ENCODE results near the gene SLC15A4. TPM values are rescaled to one million over a fixed set of nuclear protein-coding genes. Genes with fewer than 3 reads are reported as not detected.
A peak's percentile ranks its signal among the peaks of the same experiment; 100 is the strongest.

Gene SLC15A4
- total and polyA plus RNA-seq, 4 donors, result 11.7 to 42.4 (median 31.9) TPM

- ATAC-seq (ENCODE audit: insufficient read depth, low FRiP score) (no peak), DNase-seq (no peak)
- H3K27ac ChIP-seq (ENCODE audit: low read depth in 1 of 2, low read length in 1 of 2), result no peak overlapping the region
- peaks cover 0 to 9% (median 0%) of the 10 kb centered on the region in 5 donors for H3K4me1 ChIP-seq (ENCODE audit: control insufficient read depth in 5 of 5, insufficient read depth in 5 of 5, low read length in 5 of 5)
- H3K36me3 ChIP-seq (ENCODE audit: control insufficient read depth in 4 of 4, insufficient read depth in 4 of 4, low read length in 4 of 4), result peaks cover 15 to 41% (median 20%) of the 10 kb centered on the region in 4 donors
- peaks cover 0 to 4% (median 0%) of the 10 kb centered on the region in 4 donors for H3K9me3 ChIP-seq (ENCODE audit: control insufficient read depth in 4 of 4, insufficient read depth in 3 of 4, low read length in 3 of 4)
- no peaks in the 10 kb centered on the region for H3K27me3 ChIP-seq (ENCODE audit: control insufficient read depth in 3 of 3, insufficient read depth in 3 of 3, low read length in 2 of 3)
- no peak overlapping the region for H3K4me3 ChIP-seq
- no peak for TF ChIP-seq CTCF (IDR thresholded peaks at IDR 0.05; ENCODE audit: control extremely low read depth, extremely low read depth)
- WGBS, 2 donors, result 88 to 90% methylated on average over 22 of the region's 22 CpGs
- no peak overlapping the region for H3K9ac ChIP-seq (ENCODE audit: insufficient read depth in 1 of 2, low read length in 2 of 2)
Observed at GRCh38 chr12:128798571-128799341, 25.0 kb downstream of the SLC15A4 start.

- no peak for TF ChIP-seq CTCF (IDR thresholded peaks at IDR 0.05; ENCODE audit: control extremely low read depth, extremely low read depth)
- Histone ChIP-seq H3K9me3 (ENCODE audit: control insufficient read depth in 4 of 4, insufficient read depth in 3 of 4, low read length in 3 of 4) (peaks cover 0 to 2% (median 0%) of the 10 kb centered on the region in 4 donors), H3K36me3 (ENCODE audit: control insufficient read depth in 4 of 4, insufficient read depth in 4 of 4, low read length in 4 of 4) (peaks cover 18 to 45% (median 26%) of the 10 kb centered on the region in 4 donors), H3K4me3 (no peak overlapping the region), H3K27me3 (ENCODE audit: control insufficient read depth in 3 of 3, insufficient read depth in 3 of 3, low read length in 2 of 3) (no peaks in the 10 kb centered on the region), H3K4me1 (ENCODE audit: control insufficient read depth in 5 of 5, insufficient read depth in 5 of 5, low read length in 5 of 5) (peaks cover 0 to 9% (median 0%) of the 10 kb centered on the region in 5 donors), H3K27ac (ENCODE audit: low read depth in 1 of 2, low read length in 1 of 2) (peak overlapping the region; percentile 0 to 45), H3K9ac (ENCODE audit: insufficient read depth in 1 of 2, low read length in 2 of 2) (no peak overlapping the region)
- 74 to 75% methylated on average over 20 of the region's 20 CpGs for WGBS, 2 donors
- no peak for DNase-seq
- ATAC-seq (ENCODE audit: insufficient read depth, low FRiP score), result no peak
Observed at GRCh38 chr12:128797119-128798118, 26.3 kb downstream of the SLC15A4 start.

GRCh38 chr12:128796439-128797118, 27.2 kb downstream of the SLC15A4 start:
- ATAC-seq (ENCODE audit: insufficient read depth, low FRiP score) (no peak), DNase-seq (no peak)
- peaks cover 0 to 2% (median 0%) of the 10 kb centered on the region in 4 donors for H3K9me3 ChIP-seq (ENCODE audit: control insufficient read depth in 4 of 4, insufficient read depth in 3 of 4, low read length in 3 of 4)
- WGBS, 2 donors, result 94% methylated on average over 19 of the region's 19 CpGs
- no peak overlapping the region for H3K4me3 ChIP-seq
- H3K27ac ChIP-seq (ENCODE audit: low read depth in 1 of 2, low read length in 1 of 2), result peak overlapping the region in 1 of 2 donors; percentile 0
- no peak overlapping the region for H3K9ac ChIP-seq (ENCODE audit: insufficient read depth in 1 of 2, low read length in 2 of 2)
- H3K4me1 ChIP-seq (ENCODE audit: control insufficient read depth in 5 of 5, insufficient read depth in 5 of 5, low read length in 5 of 5), result peaks cover 0 to 9% (median 0%) of the 10 kb centered on the region in 5 donors
- peaks cover 20 to 49% (median 26%) of the 10 kb centered on the region in 4 donors for H3K36me3 ChIP-seq (ENCODE audit: control insufficient read depth in 4 of 4, insufficient read depth in 4 of 4, low read length in 4 of 4)
- no peak for TF ChIP-seq CTCF (IDR thresholded peaks at IDR 0.05; ENCODE audit: control extremely low read depth, extremely low read depth)
- no peaks in the 10 kb centered on the region for H3K27me3 ChIP-seq (ENCODE audit: control insufficient read depth in 3 of 3, insufficient read depth in 3 of 3, low read length in 2 of 3)

Measured in lung (tissue), 12 donors.